Measurements from ENCODE around the gene ATP8A1.

The ATP8A1 gene

GRCh38 chr4:42607011-42607726 is 49.7 kb downstream of the ATP8A1 start:
- Histone ChIP-seq H2AFZ (ENCODE audit: low read depth, low read length) (no peak overlapping the region), H3K9me3 (ENCODE audit: low read length) (no peaks in the 10 kb centered on the region), H3K4me3 (ENCODE audit: low read length) (no peak overlapping the region), H3K4me1 (ENCODE audit: insufficient read depth, low read length) (no peaks in the 10 kb centered on the region), H3K27me3 (ENCODE audit: insufficient read depth, low read length) (no peaks in the 10 kb centered on the region), H3K36me3 (ENCODE audit: insufficient read depth, low read length) (no peaks in the 10 kb centered on the region)

GRCh38 chr4:42605264-42605663 is 51.6 kb downstream of the ATP8A1 start:
- Histone ChIP-seq H3K4me1 (ENCODE audit: insufficient read depth, low read length) (no peaks in the 10 kb centered on the region), H2AFZ (ENCODE audit: low read depth, low read length) (no peak overlapping the region), H3K9me3 (ENCODE audit: low read length) (no peaks in the 10 kb centered on the region)

GRCh38 chr4:42603862-42604261 is 53.0 kb downstream of the ATP8A1 start:
- no peaks in the 10 kb centered on the region for H3K4me1 ChIP-seq (ENCODE audit: insufficient read depth, low read length)
- no peaks in the 10 kb centered on the region for H3K36me3 ChIP-seq (ENCODE audit: insufficient read depth, low read length)
- no peaks in the 10 kb centered on the region for H3K27me3 ChIP-seq (ENCODE audit: insufficient read depth, low read length)
- H3K4me3 ChIP-seq (ENCODE audit: low read length), result no peak overlapping the region
- H2AFZ ChIP-seq (ENCODE audit: low read depth, low read length), result no peak overlapping the region
- no peaks in the 10 kb centered on the region for H3K9me3 ChIP-seq (ENCODE audit: low read length)

More at GRCh38 chr4:42605264-42605663, 51.6 kb downstream of the ATP8A1 start:
- Histone ChIP-seq H3K4me3 (ENCODE audit: low read length) (no peak overlapping the region), H3K27me3 (ENCODE audit: insufficient read depth, low read length) (no peaks in the 10 kb centered on the region), H3K36me3 (ENCODE audit: insufficient read depth, low read length) (no peaks in the 10 kb centered on the region)

GRCh38 chr4:42600578-42600977 is 56.3 kb downstream of the ATP8A1 start:
- no peaks in the 10 kb centered on the region for H3K4me1 ChIP-seq (ENCODE audit: insufficient read depth, low read length)

GRCh38 chr4:42596918-42597317 is 60.0 kb downstream of the ATP8A1 start:
- H3K4me3 ChIP-seq (ENCODE audit: low read length), result no peak overlapping the region
- H2AFZ ChIP-seq (ENCODE audit: low read depth, low read length), result no peak overlapping the region
- no peaks in the 10 kb centered on the region for H3K27me3 ChIP-seq (ENCODE audit: insufficient read depth, low read length)
- no peaks in the 10 kb centered on the region for H3K9me3 ChIP-seq (ENCODE audit: low read length)
- no peaks in the 10 kb centered on the region for H3K4me1 ChIP-seq (ENCODE audit: insufficient read depth, low read length)
- no peaks in the 10 kb centered on the region for H3K36me3 ChIP-seq (ENCODE audit: insufficient read depth, low read length)

More at GRCh38 chr4:42600578-42600977, 56.3 kb downstream of the ATP8A1 start:
- H2AFZ ChIP-seq (ENCODE audit: low read depth, low read length), result no peak overlapping the region
- H3K4me3 ChIP-seq (ENCODE audit: low read length), result no peak overlapping the region
- no peaks in the 10 kb centered on the region for H3K36me3 ChIP-seq (ENCODE audit: insufficient read depth, low read length)
- no peaks in the 10 kb centered on the region for H3K27me3 ChIP-seq (ENCODE audit: insufficient read depth, low read length)
- no peaks in the 10 kb centered on the region for H3K9me3 ChIP-seq (ENCODE audit: low read length)

- no peak overlapping the region for H3K4me3 ChIP-seq (ENCODE audit: low read length)
- H3K9me3 ChIP-seq (ENCODE audit: low read length), result no peaks in the 10 kb centered on the region
- H3K27me3 ChIP-seq (ENCODE audit: insufficient read depth, low read length), result no peaks in the 10 kb centered on the region
- no peaks in the 10 kb centered on the region for H3K4me1 ChIP-seq (ENCODE audit: insufficient read depth, low read length)
- no peaks in the 10 kb centered on the region for H3K36me3 ChIP-seq (ENCODE audit: insufficient read depth, low read length)
- no peak overlapping the region for H2AFZ ChIP-seq (ENCODE audit: low read depth, low read length)
These were observed 62.0 kb downstream of the ATP8A1 start for GRCh38 chr4:42594888-42595287.

- no peaks in the 10 kb centered on the region for H3K4me1 ChIP-seq (ENCODE audit: insufficient read depth, low read length)
- no peaks in the 10 kb centered on the region for H3K36me3 ChIP-seq (ENCODE audit: insufficient read depth, low read length)
- H2AFZ ChIP-seq (ENCODE audit: low read depth, low read length), result no peak overlapping the region
These were observed 68.0 kb downstream of the ATP8A1 start for GRCh38 chr4:42588909-42589308.

GRCh38 chr4:42586775-42587174 is 70.1 kb downstream of the ATP8A1 start:
- no peak overlapping the region for H2AFZ ChIP-seq (ENCODE audit: low read depth, low read length)
- H3K9me3 ChIP-seq (ENCODE audit: low read length), result no peaks in the 10 kb centered on the region
- no peak overlapping the region for H3K4me3 ChIP-seq (ENCODE audit: low read length)
- H3K36me3 ChIP-seq (ENCODE audit: insufficient read depth, low read length), result no peaks in the 10 kb centered on the region
- no peaks in the 10 kb centered on the region for H3K27me3 ChIP-seq (ENCODE audit: insufficient read depth, low read length)
- H3K4me1 ChIP-seq (ENCODE audit: insufficient read depth, low read length), result no peaks in the 10 kb centered on the region

More at GRCh38 chr4:42588909-42589308, 68.0 kb downstream of the ATP8A1 start:
- H3K27me3 ChIP-seq (ENCODE audit: insufficient read depth, low read length), result no peaks in the 10 kb centered on the region
- H3K9me3 ChIP-seq (ENCODE audit: low read length), result no peaks in the 10 kb centered on the region
- no peak overlapping the region for H3K4me3 ChIP-seq (ENCODE audit: low read length)

GRCh38 chr4:42579903-42580302 is 77.0 kb downstream of the ATP8A1 start:
- H3K27me3 ChIP-seq (ENCODE audit: insufficient read depth, low read length), result no peaks in the 10 kb centered on the region

GRCh38 chr4:42578187-42578586 is 78.7 kb downstream of the ATP8A1 start:
- H3K9me3 ChIP-seq (ENCODE audit: low read length), result no peaks in the 10 kb centered on the region
- H3K27me3 ChIP-seq (ENCODE audit: insufficient read depth, low read length), result no peaks in the 10 kb centered on the region
- H3K4me1 ChIP-seq (ENCODE audit: insufficient read depth, low read length), result no peaks in the 10 kb centered on the region
- no peak overlapping the region for H2AFZ ChIP-seq (ENCODE audit: low read depth, low read length)
- no peaks in the 10 kb centered on the region for H3K36me3 ChIP-seq (ENCODE audit: insufficient read depth, low read length)
- H3K4me3 ChIP-seq (ENCODE audit: low read length), result no peak overlapping the region

More at GRCh38 chr4:42579903-42580302, 77.0 kb downstream of the ATP8A1 start:
- no peak overlapping the region for H3K4me3 ChIP-seq (ENCODE audit: low read length)
- H3K4me1 ChIP-seq (ENCODE audit: insufficient read depth, low read length), result no peaks in the 10 kb centered on the region
- no peak overlapping the region for H2AFZ ChIP-seq (ENCODE audit: low read depth, low read length)
- no peaks in the 10 kb centered on the region for H3K36me3 ChIP-seq (ENCODE audit: insufficient read depth, low read length)
- H3K9me3 ChIP-seq (ENCODE audit: low read length), result no peaks in the 10 kb centered on the region

- Histone ChIP-seq H3K27me3 (ENCODE audit: insufficient read depth, low read length) (no peaks in the 10 kb centered on the region), H3K4me1 (ENCODE audit: insufficient read depth, low read length) (no peaks in the 10 kb centered on the region), H2AFZ (ENCODE audit: low read depth, low read length) (no peak overlapping the region), H3K36me3 (ENCODE audit: insufficient read depth, low read length) (no peaks in the 10 kb centered on the region), H3K9me3 (ENCODE audit: low read length) (no peaks in the 10 kb centered on the region), H3K4me3 (ENCODE audit: low read length) (no peak overlapping the region)
These were observed 82.0 kb downstream of the ATP8A1 start for GRCh38 chr4:42574870-42575430.

GRCh38 chr4:42573249-42573648 is 83.7 kb downstream of the ATP8A1 start:
- Histone ChIP-seq H3K27me3 (ENCODE audit: insufficient read depth, low read length) (no peaks in the 10 kb centered on the region), H2AFZ (ENCODE audit: low read depth, low read length) (no peak overlapping the region), H3K4me3 (ENCODE audit: low read length) (no peak overlapping the region)

GRCh38 chr4:42570221-42570620 is 86.7 kb downstream of the ATP8A1 start:
- H3K36me3 ChIP-seq (ENCODE audit: insufficient read depth, low read length), result no peaks in the 10 kb centered on the region
- H3K9me3 ChIP-seq (ENCODE audit: low read length), result no peaks in the 10 kb centered on the region
- no peak overlapping the region for H3K4me3 ChIP-seq (ENCODE audit: low read length)
- H2AFZ ChIP-seq (ENCODE audit: low read depth, low read length), result no peak overlapping the region
- H3K27me3 ChIP-seq (ENCODE audit: insufficient read depth, low read length), result no peaks in the 10 kb centered on the region
- H3K4me1 ChIP-seq (ENCODE audit: insufficient read depth, low read length), result no peaks in the 10 kb centered on the region

More at GRCh38 chr4:42573249-42573648, 83.7 kb downstream of the ATP8A1 start:
- Histone ChIP-seq H3K9me3 (ENCODE audit: low read length) (no peaks in the 10 kb centered on the region), H3K4me1 (ENCODE audit: insufficient read depth, low read length) (no peaks in the 10 kb centered on the region), H3K36me3 (ENCODE audit: insufficient read depth, low read length) (no peaks in the 10 kb centered on the region)

All from neuron (in vitro differentiated cells).